HepG2 (cell line): ENCODE measurements around the gene NKD1. TPM values are rescaled to one million over a fixed set of nuclear protein-coding genes. Genes with fewer than 3 reads are reported as not detected.

Experiments
- ATAC-seq: fragments of 200-7000 bp; cut with Tn5 transposase; 3 replicates; pipeline ENCODE4 v1.9.1; 2020; ENCODE audit warnings: mild to moderate bottlenecking, moderate library complexity
- BruUV-seq: library from RNA; stranded (reverse); fragments of 400-500 nt; replicated peaks from 2 replicates; lab custom pipeline; 2021; lab: Mats Ljungman, UMichigan
- CTCF ChIA-PET: fragments of 300-600 bp; formaldehyde crosslinking; extraction: SDS; loops from one replicate; lab custom pipeline; 2021; ENCODE audit warnings: low total read pairs, inconsistent platforms, low intra/inter-chr PET ratio; lab: Yijun Ruan, JAX
- POLR2A ChIA-PET: fragments of 350-600 bp; sonication (Branson Sonifier 250); formaldehyde crosslinking; loops from one replicate; lab custom pipeline; 2020; ENCODE audit warnings: antibody characterized with exemption, inconsistent platforms; lab: Yijun Ruan, JAX
- DNase-seq: peaks from one replicate; pipeline ENCODE4 v3.0.0-alpha.2; 2015; ENCODE audit warnings: low spot score
- FAIRE-seq: peaks from 3 replicates; lab custom pipeline; 2011; peaks lifted over from hg19 to GRCh38; lab: Jason Lieb, UNC
- H2AFZ ChIP-seq: one replicate; pipeline ENCODE4 v1.6.1; 2011; ENCODE audit warnings: low read length, inconsistent platforms
- H3K27ac ChIP-seq: fragments of 300-600 bp; 3 replicates; pipeline ENCODE4 v1.8.0; 2011; ENCODE audit warnings: mixed run types, mild to moderate bottlenecking, mixed read lengths, low read length, inconsistent platforms; ENCODE audit not compliant: insufficient read depth; ENCODE audit errors: extremely low read length
- H3K27me3 ChIP-seq, 2 experiments: fragments of 200-600 bp in 1 of 2; 2 replicates in 1 of 2; 3 replicates in 1 of 2; pipeline versions ENCODE4 v1.6.0 to v1.8.0; 2011; ENCODE audit warnings: low read length in 2 of 2, mild to moderate bottlenecking in 2 of 2, moderate library complexity in 2 of 2, inconsistent platforms in 1 of 2; ENCODE audit not compliant: insufficient read depth in 2 of 2, control insufficient read depth in 1 of 2
- H3K36me3 ChIP-seq, 2 experiments: fragments of 200-600 bp in 1 of 2; replicated peaks in 1 of 2; 2 replicates in 1 of 2; 3 replicates in 1 of 2; pipeline versions ENCODE4 v1.5.1 to v1.8.0; 2011; ENCODE audit warnings: low read length in 2 of 2, inconsistent platforms in 1 of 2; ENCODE audit not compliant: insufficient read depth in 2 of 2, control insufficient read depth in 1 of 2
- H3K4me1 ChIP-seq: 2 replicates; pipeline ENCODE4 v1.5.1; 2012; ENCODE audit warnings: low read length, inconsistent platforms; ENCODE audit not compliant: insufficient read depth
- H3K4me2 ChIP-seq: 2 replicates; pipeline ENCODE4 v1.6.0; 2011; ENCODE audit warnings: low read depth, low read length, inconsistent platforms
- H3K4me3 ChIP-seq, 3 experiments: fragments of 200-600 bp in 1 of 3; sonication (generic), shearing (Covaris generic) in 1 of 3; replicated peaks in 1 of 3; 2 replicates each; pipeline ENCODE4 v1.5.1; 2011 to 2016; ENCODE audit warnings: low read length in 3 of 3, inconsistent platforms in 2 of 3, low read depth in 2 of 3, mild to moderate bottlenecking in 2 of 3, control low read depth in 1 of 3, mixed read lengths in 1 of 3; ENCODE audit not compliant: insufficient read depth in 1 of 3
- H3K79me2 ChIP-seq: one replicate; pipeline ENCODE4 v1.6.1; 2011; ENCODE audit warnings: low read length, inconsistent platforms; ENCODE audit not compliant: insufficient read depth
- H3K9ac ChIP-seq: 2 replicates; pipeline ENCODE4 v1.6.0; 2011; ENCODE audit warnings: mild to moderate bottlenecking, low read depth, low read length, inconsistent platforms; ENCODE audit not compliant: insufficient read depth
- H3K9me3 ChIP-seq: 2 replicates; pipeline ENCODE4 v1.5.1; 2012; ENCODE audit warnings: mild to moderate bottlenecking, low read length
- H4K20me1 ChIP-seq: 2 replicates; pipeline ENCODE4 v1.6.0; 2011; ENCODE audit warnings: inconsistent platforms, mild to moderate bottlenecking, low read length, moderate library complexity; ENCODE audit not compliant: insufficient read depth
- AGO2 ChIP-seq: fragments of 200-400 bp; formaldehyde crosslinking; optimal IDR thresholded peaks from 2 replicates; pipeline ENCODE3; 2017; ENCODE audit warnings: mild to moderate bottlenecking, low read depth, low read length, moderate library complexity
- CAMTA2 ChIP-seq: sonication (generic); formaldehyde crosslinking; IDR thresholded peaks from 2 replicates; pipeline ENCODE4 v1.4.0; 2020; ENCODE audit warnings: mild to moderate bottlenecking, missing genetic modification reagents, borderline replicate concordance
- CCDC6 ChIP-seq: sonication (generic); formaldehyde crosslinking; IDR thresholded peaks from 2 replicates; pipeline ENCODE4 v1.8.1; 2022; ENCODE audit warnings: mild to moderate bottlenecking, missing genetic modification reagents, moderate library complexity
- ELF1 ChIP-seq: sonication (generic); formaldehyde crosslinking; IDR thresholded peaks from 2 replicates; pipeline ENCODE4 v1.4.0; 2020; ENCODE audit warnings: missing genetic modification reagents
- FOXC1 ChIP-seq: sonication (generic); formaldehyde crosslinking; IDR thresholded peaks from 2 replicates; pipeline ENCODE4 v1.8.0; 2022; ENCODE audit warnings: mild to moderate bottlenecking, missing genetic modification reagents, borderline replicate concordance
- HNRNPH1 ChIP-seq: fragments of 200-400 bp; formaldehyde crosslinking; optimal IDR thresholded peaks from 2 replicates; pipeline ENCODE3; 2017; ENCODE audit warnings: mild to moderate bottlenecking, low read depth, low read length
- HNRNPL ChIP-seq: fragments of 200-400 bp; formaldehyde crosslinking; IDR thresholded peaks from 2 replicates; pipeline ENCODE4 v1.6.1; 2017; ENCODE audit warnings: mild to moderate bottlenecking, low read depth, low read length
- POLR2G ChIP-seq: fragments of 200-400 bp; formaldehyde crosslinking; IDR thresholded peaks from 2 replicates; pipeline ENCODE4 v1.6.1; 2018; ENCODE audit warnings: mild to moderate bottlenecking, low read depth, low read length, moderate library complexity
- PTBP1 ChIP-seq: fragments of 200-400 bp; formaldehyde crosslinking; IDR thresholded peaks from 2 replicates; pipeline ENCODE4 v1.6.1; 2018; ENCODE audit warnings: low read length, low read depth; ENCODE audit not compliant: poor library complexity, severe bottlenecking
- RBFOX2 ChIP-seq: fragments of 200-400 bp; formaldehyde crosslinking; IDR thresholded peaks from 2 replicates; pipeline ENCODE4 v1.6.1; 2017; ENCODE audit warnings: low read depth, mild to moderate bottlenecking, low read length
- RBM22 ChIP-seq: fragments of 200-400 bp; formaldehyde crosslinking; optimal IDR thresholded peaks from 2 replicates; pipeline ENCODE3; 2017; ENCODE audit warnings: mild to moderate bottlenecking, low read length, moderate library complexity
- SIN3A ChIP-seq: IDR thresholded peaks from 2 replicates; pipeline ENCODE4 v1.6.1; 2011; ENCODE audit warnings: low read depth, mild to moderate bottlenecking, control low read depth, low read length, borderline replicate concordance
- SP2 ChIP-seq: sonication (generic); formaldehyde crosslinking; IDR thresholded peaks from 2 replicates; pipeline ENCODE4 v1.5.1; 2020; ENCODE audit warnings: mild to moderate bottlenecking, missing genetic modification reagents
- STAT5B ChIP-seq: sonication (generic); formaldehyde crosslinking; IDR thresholded peaks from 2 replicates; pipeline ENCODE4 v1.4.0; 2020; ENCODE audit warnings: missing genetic modification reagents
- SYNCRIP ChIP-seq: fragments of 200-400 bp; formaldehyde crosslinking; IDR thresholded peaks from 2 replicates; pipeline ENCODE4 v1.6.1; 2018; ENCODE audit warnings: mild to moderate bottlenecking, low read depth, low read length; ENCODE audit not compliant: insufficient read depth
- YEATS4 ChIP-seq: sonication (generic); formaldehyde crosslinking; IDR thresholded peaks from 2 replicates; pipeline ENCODE4 v1.4.0; 2020; ENCODE audit warnings: missing genetic modification reagents, borderline replicate concordance
- ZC3H13 ChIP-seq: sonication (generic); formaldehyde crosslinking; IDR thresholded peaks from 2 replicates; pipeline ENCODE4 v1.8.1; 2023; ENCODE audit warnings: mild to moderate bottlenecking, missing genetic modification reagents, moderate library complexity
- ZEB1 ChIP-seq: IDR thresholded peaks from 2 replicates; pipeline ENCODE4 v1.6.1; 2012; ENCODE audit warnings: mild to moderate bottlenecking, low read depth, inconsistent platforms; ENCODE audit not compliant: insufficient replicate concordance
- ZNF264 ChIP-seq: sonication (generic); formaldehyde crosslinking; IDR thresholded peaks from 2 replicates; pipeline ENCODE4 v1.4.0; 2020; ENCODE audit warnings: missing genetic modification reagents
- ZNF543 ChIP-seq: sonication (generic); formaldehyde crosslinking; IDR thresholded peaks from 2 replicates; pipeline ENCODE4 v1.4.0; 2020; ENCODE audit warnings: mild to moderate bottlenecking, missing genetic modification reagents
- ZNF720 ChIP-seq: sonication (generic); formaldehyde crosslinking; IDR thresholded peaks from 2 replicates; pipeline ENCODE4 v1.4.0; 2020; ENCODE audit warnings: missing genetic modification reagents
- ZNF749 ChIP-seq: sonication (generic); formaldehyde crosslinking; IDR thresholded peaks from 2 replicates; pipeline ENCODE4 v1.8.0; 2022; ENCODE audit warnings: mild to moderate bottlenecking, missing genetic modification reagents, moderate library complexity, borderline replicate concordance
- ZNF816 ChIP-seq: sonication (generic); formaldehyde crosslinking; IDR thresholded peaks from 2 replicates; pipeline ENCODE4 v1.8.0; 2022; ENCODE audit warnings: missing genetic modification reagents, mild to moderate bottlenecking, borderline replicate concordance
- whole genome bisulfite sequencing: methylation state at CpG from one replicate; pipeline ENCODE4 v1.1.6; 2017; ENCODE audit warnings: low lambda C conversion rate; 5-methylcytosine and 5-hydroxymethylcytosine counted together
- in situ Hi-C: cut with HindIII; loops from 2 replicates; pipeline ENCODE4 v1.10.0; 2017; ENCODE audit warnings: low pct_unique_long_range_greater_than_20kb; ENCODE audit not compliant: extremely low pct_ligation_motif_present
- intact Hi-C: fragments of 100-400 bp; cut with micrococcal nuclease; formaldehyde crosslinking; loops from one replicate; pipeline ENCODE4 v1.10.0; 2022; ENCODE audit not compliant: unreplicated experiment
- polyA plus RNA-seq, 8 experiments: library from polyadenylated mRNA; depleted of rRNA in 3 of 8; stranded (reverse) in 7 of 8; unstranded in 1 of 8; fragments of >200 nt; fragmentation: Illumina TruSeq in 4 of 8; extraction: Trizol in 4 of 8; gene quantifications; 2 replicates each; pipeline versions ENCODE4 v1.2.1 to v1.2.3, GENCODE V29; 2011 to 2016; ENCODE audit warnings: low read depth in 4 of 8, missing spikeins in 1 of 8, mixed read lengths in 1 of 8; ENCODE audit not compliant: insufficient read depth in 1 of 8
- total RNA-seq, 5 experiments: library from RNA; depleted of rRNA; stranded (reverse); fragments of >200 nt; fragmentation: Illumina TruSeq; extraction: Trizol; gene quantifications; 2 replicates each; pipeline ENCODE4 v1.2.3, GENCODE V29; 2016; ENCODE audit warnings: low read depth in 1 of 5
- TF ChIP-seq, protein P1 (sequence below): sonication (generic); formaldehyde crosslinking; IDR thresholded peaks from 2 replicates; pipeline ENCODE4 v1.5.0; 2020; ENCODE audit warnings: missing genetic modification reagents
- TF ChIP-seq, protein P2 (sequence below): IDR thresholded peaks from 2 replicates; pipeline ENCODE4 v1.6.1; 2016; ENCODE audit warnings: missing biosample characterization, missing genetic modification reagents, low read depth

Gene NKD1
- total and polyA plus RNA-seq, 2 of the 13 experiments (the other 11 are each of a cell fraction or from before 2014, with no cell fraction given) = 70.4 to 121 TPM

GRCh38 chr16:50562657-50563056 is 14.5 kb downstream of the NKD1 start (continued):
- no peak for TF ChIP-seq ZNF543 (CRISPR knock-in tag)
- TF ChIP-seq SIN3A = no peak
- no peak for TF ChIP-seq FOXC1 (CRISPR knock-in tag)
- TF ChIP-seq ZEB1 = no peak
- peak; percentile 78 for TF ChIP-seq RBM22
- TF ChIP-seq YEATS4 (CRISPR knock-in tag) = no peak
- no peak for TF ChIP-seq SYNCRIP

- intact Hi-C loops (no loop called here), in situ Hi-C loops (no loop called here)
- Histone ChIP-seq H3K4me3 (no peak overlapping the region), H3K4me1 (peaks cover 91% of the 10 kb centered on the region), H3K9ac (no peak overlapping the region), H3K36me3 (peaks cover 76 to 96% of the 10 kb centered on the region in 2 experiments), H4K20me1 (peaks cover 99% of the 10 kb centered on the region), H3K27ac (no peak overlapping the region), H3K79me2 (peaks cover 98% of the 10 kb centered on the region), H3K27me3 (no peaks in the 10 kb centered on the region), H3K9me3 (no peaks in the 10 kb centered on the region), H2AFZ (no peak overlapping the region), H3K4me2 (no peak overlapping the region)
- ChIA-PET POLR2A (no interaction called here), CTCF (no interaction called here)
- DNase-seq (no peak), FAIRE-seq (no peak), ATAC-seq (no peak)
- no TSS peak for BruUV-seq
- 92% methylated on average over 6 of the region's 6 CpGs for WGBS
- TF ChIP-seq ZNF720 (CRISPR knock-in tag) = no peak
- no peak for TF ChIP-seq HNRNPH1
- TF ChIP-seq, protein P1, sequence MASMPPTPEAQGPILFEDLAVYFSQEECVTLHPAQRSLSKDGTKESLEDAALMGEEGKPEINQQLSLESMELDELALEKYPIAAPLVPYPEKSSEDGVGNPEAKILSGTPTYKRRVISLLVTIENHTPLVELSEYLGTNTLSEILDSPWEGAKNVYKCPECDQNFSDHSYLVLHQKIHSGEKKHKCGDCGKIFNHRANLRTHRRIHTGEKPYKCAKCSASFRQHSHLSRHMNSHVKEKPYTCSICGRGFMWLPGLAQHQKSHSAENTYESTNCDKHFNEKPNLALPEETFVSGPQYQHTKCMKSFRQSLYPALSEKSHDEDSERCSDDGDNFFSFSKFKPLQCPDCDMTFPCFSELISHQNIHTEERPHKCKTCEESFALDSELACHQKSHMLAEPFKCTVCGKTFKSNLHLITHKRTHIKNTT (CRISPR knock-in tag) = no peak
- no peak for TF ChIP-seq SP2 (CRISPR knock-in tag)
- no peak for TF ChIP-seq HNRNPL
- no peak for TF ChIP-seq ZNF264 (CRISPR knock-in tag)
- TF ChIP-seq CCDC6 (CRISPR knock-in tag) = no peak
- TF ChIP-seq AGO2 = peak; percentile 78
- TF ChIP-seq ZNF749 (CRISPR knock-in tag) = no peak
- no peak for TF ChIP-seq STAT5B (CRISPR knock-in tag)
- no peak for TF ChIP-seq CAMTA2 (CRISPR knock-in tag)
- 0 out of 2 replicates have a peak, but pooled peaks have one; percentile 69 for TF ChIP-seq ZC3H13 (CRISPR knock-in tag)
- TF ChIP-seq, protein P2, sequence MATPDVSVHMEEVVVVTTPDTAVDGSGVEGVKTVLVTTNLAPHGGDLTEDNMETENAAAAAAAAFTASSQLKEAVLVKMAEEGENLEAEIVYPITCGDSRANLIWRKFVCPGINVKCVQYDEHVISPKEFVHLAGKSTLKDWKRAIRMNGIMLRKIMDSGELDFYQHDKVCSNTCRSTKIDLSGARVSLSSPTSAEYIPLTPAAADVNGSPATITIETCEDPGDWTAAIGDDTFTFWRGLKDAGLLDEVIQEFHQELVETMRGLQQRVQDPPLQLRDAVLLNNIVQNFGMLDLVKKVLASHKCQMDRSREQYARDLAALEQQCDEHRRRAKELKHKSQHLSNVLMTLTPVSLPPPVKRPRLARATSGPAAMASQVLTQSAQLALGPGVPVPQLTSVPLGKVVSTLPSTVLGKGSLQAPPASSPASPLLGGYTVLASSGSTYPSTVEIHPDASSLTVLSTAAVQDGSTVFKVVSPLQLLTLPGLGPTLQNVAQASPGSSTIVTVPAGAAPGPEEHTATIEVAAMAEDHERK = no peak
- peak; percentile 15; the same call in 1 of the 2 replicates for TF ChIP-seq POLR2G
- TF ChIP-seq RBFOX2 = peak; percentile 62; the same call in 1 of the 2 replicates
- TF ChIP-seq PTBP1 = peak; percentile 16
- TF ChIP-seq ELF1 = no peak
- TF ChIP-seq ZNF816 (CRISPR knock-in tag) = no peak
Measured at GRCh38 chr16:50563989-50564388, 15.8 kb downstream of the NKD1 start.
